ENCODE data around the gene SYNE2. TPM values are rescaled to one million over a fixed set of nuclear protein-coding genes. Genes with fewer than 3 reads are reported as not detected.

The SYNE2 gene
- total RNA-seq, 1 experiment from 2014 or later: 9.7 TPM

DNA sequence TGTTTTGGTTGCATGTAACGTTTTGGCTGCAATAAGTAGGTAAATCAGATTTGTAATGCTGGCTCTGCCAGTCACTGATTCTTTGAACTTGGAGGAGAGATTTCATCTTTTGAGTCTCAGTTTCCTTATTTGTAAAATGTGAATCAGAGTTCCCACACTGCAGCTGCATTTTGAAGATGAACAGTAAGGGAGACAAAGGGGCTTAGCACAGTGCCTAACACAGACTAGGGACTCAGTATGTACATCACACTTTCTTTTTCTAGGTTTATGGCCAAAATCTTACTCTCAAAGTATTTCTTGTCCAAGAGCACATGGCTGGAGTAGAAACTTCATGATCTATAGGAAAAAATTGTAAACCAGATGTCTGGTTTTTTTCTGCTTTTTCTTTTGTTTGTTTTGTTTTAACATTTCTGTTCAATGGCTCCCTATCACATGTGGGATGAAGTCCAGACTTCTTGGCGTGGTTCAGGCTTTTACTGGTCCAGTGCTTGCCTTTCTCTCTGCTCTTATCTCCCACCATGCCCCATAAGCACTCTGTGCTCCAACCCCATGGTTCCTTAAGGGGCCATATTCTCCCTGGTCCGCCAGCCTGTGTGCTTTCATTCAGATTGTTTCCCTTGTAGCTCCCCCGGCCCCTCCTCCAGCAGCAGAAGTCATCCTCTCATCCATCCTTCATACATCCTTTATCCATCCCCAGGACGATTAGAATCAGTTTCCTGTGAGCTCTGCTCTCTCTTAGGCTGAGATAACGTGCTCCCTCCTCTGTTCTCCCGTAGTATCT lies 58.0 kb downstream of the SYNE2 start:
- DNase-seq (ENCODE audit: low spot score): no peak

DNA sequence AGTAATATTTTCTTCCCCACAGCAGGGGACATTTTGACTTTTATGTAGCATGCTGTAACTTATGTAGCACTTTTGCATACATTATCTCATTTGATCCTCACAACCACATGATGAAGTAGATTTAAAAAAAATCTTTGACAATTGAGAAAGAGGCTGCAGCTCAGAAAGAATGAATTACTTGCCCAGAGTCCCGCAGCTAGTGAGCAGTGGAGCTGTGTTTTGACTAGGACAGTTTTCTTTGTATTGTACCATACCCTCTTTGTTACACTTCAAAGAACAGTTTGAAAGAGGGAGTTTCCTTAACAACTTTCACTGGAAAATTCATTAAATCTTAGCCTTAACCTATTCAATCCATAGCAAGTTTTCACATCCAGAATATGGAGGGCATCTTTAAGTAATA lies 58.6 kb downstream of the SYNE2 start:
- no peak for DNase-seq (ENCODE audit: low spot score)

DNA sequence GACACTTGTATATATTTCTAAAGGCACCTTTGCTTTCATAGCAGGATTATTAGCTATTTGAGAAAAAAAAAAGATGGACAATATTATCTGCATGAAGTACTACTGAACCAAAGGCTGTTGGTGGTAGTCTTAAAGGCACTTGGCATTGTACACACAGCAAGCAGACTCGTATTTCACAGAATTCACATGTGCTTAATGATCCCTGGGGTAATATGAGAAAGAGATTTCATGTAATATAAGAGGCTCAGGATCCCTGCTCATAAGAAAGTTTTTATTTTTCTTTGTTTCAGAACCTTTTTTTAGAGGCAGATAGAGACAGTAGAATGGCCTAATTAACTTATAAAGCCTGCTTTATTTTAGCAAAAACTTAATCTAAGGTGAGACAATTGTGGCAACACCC lies 59.5 kb downstream of the SYNE2 start:
- no peak for DNase-seq (ENCODE audit: low spot score)

GRCh38 chr14:63918411-63918810 lies 65.6 kb downstream of the SYNE2 start:
- no peak for DNase-seq (ENCODE audit: low spot score)

- peak; percentile 4 for DNase-seq (ENCODE audit: low spot score)
Observed at GRCh38 chr14:63922696-63923421, 70.1 kb downstream of the SYNE2 start.

DNA sequence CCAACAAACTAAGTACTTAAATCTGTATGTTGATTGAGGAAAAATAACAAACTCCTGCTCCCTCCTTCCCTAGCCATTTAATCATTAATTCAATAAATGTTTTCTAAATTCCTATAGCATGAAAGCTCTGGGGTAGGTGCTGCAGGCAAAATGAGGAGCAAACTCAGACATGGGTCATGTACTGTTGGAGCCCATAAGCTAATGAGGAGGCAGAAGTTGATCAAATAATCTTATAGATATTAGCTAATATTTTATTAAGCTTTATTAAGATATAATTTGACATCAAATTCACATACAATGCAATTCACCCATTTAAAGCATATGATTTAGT lies 70.6 kb downstream of the SYNE2 start:
- DNase-seq (ENCODE audit: low spot score): no peak

DNA sequence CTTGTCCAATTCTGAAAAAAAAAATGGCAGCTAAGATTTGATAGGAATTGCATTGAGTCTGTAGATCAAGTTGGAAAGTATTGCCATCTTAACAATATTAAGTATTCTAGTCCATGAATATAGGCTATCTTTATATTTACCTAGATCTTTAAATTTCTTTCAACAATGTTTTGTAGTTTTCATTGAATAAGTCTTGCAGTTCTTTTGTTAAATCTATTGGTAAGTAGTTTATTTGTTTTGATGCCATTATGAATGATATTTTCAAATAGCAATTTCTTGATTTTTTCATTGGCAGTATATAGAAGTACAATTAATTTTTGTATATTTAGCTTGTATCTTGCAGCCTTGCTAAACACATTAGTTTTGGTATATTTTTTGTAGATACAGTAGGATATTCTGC lies 71.6 kb downstream of the SYNE2 start:
- DNase-seq (ENCODE audit: low spot score): no peak

- no peak for DNase-seq (ENCODE audit: low spot score)
Observed at GRCh38 chr14:63926641-63927040, 73.8 kb downstream of the SYNE2 start.

DNA sequence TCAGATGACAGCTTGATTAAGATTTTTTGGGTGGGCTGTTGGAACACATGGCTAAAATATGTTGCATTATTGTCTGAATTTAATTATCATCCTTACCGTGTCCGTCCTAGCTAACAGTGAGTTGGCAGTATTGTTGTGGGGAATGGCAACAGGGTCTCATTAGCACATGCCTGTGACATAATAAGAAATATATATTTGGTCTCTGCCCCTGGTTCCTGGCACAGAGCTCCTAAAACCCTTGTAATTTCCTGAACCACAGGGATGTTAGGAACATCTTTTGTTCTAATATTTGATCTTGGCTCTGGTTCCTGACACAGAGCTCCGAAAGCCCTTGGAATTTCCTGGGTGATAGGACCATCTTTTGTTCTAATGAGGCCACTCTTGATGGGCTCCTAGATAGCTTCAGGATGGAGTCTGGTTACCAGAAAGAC lies 76.0 kb downstream of the SYNE2 start:
- DNase-seq (ENCODE audit: low spot score): no peak

- DNase-seq (ENCODE audit: low spot score): no peak
Observed at GRCh38 chr14:63933110-63933509, 80.3 kb downstream of the SYNE2 start.

DNA sequence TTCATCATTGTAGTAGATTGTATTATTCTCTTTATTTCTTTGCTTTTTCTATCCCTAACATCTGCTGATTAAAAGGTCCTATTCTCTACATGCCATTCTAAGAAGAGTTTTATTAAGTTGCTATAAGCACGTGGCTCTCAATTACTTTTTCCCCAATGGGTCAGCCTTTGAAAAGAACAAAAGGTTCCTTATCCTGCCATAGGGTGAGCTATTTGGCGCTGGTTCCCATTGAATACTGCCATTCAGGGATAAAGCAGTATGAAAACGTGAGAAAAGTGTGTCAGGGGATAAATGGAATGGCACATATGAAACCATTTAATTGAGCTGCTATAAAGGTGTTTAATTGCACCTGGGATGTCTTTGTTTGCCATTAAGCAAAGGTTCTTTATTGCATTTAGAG lies 80.9 kb downstream of the SYNE2 start:
- DNase-seq (ENCODE audit: low spot score): no peak

DNA sequence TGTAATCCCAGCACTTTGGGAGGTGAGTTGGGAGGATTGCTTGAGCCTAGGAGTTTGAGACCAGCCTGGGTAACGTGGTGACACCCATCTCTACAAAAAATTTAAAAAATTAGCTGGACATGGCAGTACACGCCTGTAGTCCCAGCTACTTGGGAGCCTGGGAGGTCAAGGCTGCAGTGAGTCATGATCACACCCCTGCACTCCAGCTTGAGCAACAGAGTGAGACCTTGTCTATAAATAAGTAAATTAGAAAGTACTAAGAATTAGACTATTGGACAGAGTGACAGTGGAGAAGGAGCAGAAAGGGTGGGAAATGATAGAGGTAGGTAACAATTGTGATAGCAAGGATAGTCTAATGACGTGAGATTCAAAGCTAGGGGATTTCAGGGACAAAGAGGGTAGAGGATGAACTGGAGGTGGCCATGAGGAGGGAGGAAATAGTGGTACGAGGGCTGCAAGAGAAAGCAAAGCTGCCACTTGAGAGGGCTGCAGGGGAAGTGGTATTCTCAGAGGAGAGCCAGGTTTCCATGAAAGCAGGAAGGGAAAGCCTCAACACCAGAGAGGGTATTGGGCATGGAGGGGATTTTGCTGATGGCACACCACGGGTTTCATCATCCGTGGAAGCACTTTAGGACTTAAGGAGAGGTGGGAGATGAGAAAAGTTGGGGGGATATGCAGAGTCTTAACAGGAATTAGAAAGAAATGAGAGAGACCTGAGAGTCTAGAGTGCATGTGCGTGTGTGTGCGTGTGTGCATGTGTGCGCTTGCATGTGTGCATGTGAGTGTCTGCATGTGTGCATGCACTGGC lies 85.6 kb downstream of the SYNE2 start:
- DNase-seq (ENCODE audit: low spot score): no peak

DNA sequence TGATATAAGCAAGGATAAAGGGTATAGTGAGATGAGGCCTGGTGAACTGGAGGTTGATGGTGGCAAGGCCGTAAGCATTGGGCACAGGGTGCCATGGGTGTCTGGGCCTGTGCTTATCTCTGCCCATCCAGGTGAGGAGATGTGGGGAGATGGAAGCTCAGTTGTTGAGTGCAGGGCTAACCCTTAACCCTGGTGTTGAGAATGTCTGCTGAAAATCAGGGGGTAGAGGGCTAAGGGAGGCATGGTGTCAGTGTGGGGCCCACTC lies 86.1 kb downstream of the SYNE2 start:
- DNase-seq (ENCODE audit: low spot score): no peak

DNA sequence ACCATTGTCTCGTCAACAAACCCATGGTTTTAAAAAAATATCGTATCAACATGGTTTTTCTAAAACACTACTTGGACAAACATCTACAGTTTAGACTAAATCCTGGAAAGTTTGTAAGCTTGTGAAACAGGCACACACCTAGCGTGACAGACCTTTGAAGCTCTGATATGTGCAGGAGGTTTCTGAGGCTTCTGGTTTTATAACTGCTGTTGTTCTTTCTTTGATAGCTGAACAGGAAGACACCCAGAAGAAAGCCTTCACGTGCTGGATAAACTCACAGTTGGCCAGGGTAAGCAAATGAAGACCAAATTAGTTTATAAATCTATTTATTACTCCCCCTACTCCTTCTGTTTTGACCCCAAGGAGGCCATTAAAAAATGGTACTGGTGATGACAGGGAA lies 87.6 kb downstream of the SYNE2 start:
- no peak for DNase-seq (ENCODE audit: low spot score)

- DNase-seq (ENCODE audit: low spot score): no peak
Observed at GRCh38 chr14:63941023-63941422, 88.2 kb downstream of the SYNE2 start.

DNA sequence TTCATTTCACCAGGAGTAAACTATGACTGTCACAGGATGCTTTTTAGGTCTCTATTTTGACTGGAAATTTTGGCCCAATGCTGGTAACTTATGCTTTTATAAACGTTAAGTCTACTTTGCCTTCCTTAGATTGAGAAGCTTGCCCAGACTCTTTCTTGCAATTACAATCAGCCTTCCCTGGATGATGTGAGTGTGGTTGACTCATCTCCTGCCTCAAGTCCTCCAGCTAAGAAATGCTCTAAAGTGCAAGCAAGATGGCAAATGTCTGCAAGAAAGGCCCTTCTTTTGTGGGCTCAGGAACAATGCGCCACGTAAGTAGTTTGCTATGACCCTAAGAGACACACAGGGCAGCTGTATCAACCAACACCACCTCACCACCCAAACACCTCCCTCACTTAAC lies 96.9 kb downstream of the SYNE2 start:
- DNase-seq (ENCODE audit: low spot score): no peak

GRCh38 chr14:63951021-63951420 lies 98.2 kb downstream of the SYNE2 start:
- no peak for DNase-seq (ENCODE audit: low spot score)

- no peak for DNase-seq (ENCODE audit: low spot score)
Observed at GRCh38 chr14:63951429-63951828, 98.6 kb downstream of the SYNE2 start.

- DNase-seq (ENCODE audit: low spot score): no peak
Observed at GRCh38 chr14:63952053-63952932, 99.5 kb downstream of the SYNE2 start.

DNA sequence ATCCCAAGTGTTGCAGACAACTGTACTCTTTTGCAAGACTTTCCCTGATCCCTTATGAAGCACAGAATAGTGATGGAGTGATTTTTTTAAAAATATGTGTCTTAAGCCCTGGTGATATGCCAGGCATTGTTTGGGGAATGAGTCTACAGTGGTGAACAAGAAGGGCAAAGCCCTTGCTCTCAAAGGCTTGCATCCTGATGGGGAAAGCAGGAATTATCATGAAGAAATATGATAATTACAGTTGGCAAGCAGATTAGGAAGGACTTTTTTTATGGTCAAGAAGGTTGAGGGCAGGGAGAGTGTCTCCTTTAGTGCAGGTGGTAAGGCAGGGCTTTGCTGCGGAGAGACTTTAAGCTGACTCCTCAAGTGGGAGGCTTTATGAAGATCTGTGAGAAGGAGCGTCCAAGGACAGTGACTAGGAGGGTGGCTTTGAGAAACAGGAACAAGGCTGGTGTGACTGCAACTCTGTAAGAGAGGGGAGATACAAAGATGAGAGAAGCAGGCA lies 100.2 kb downstream of the SYNE2 start:
- DNase-seq (ENCODE audit: low spot score): no peak

DNA sequence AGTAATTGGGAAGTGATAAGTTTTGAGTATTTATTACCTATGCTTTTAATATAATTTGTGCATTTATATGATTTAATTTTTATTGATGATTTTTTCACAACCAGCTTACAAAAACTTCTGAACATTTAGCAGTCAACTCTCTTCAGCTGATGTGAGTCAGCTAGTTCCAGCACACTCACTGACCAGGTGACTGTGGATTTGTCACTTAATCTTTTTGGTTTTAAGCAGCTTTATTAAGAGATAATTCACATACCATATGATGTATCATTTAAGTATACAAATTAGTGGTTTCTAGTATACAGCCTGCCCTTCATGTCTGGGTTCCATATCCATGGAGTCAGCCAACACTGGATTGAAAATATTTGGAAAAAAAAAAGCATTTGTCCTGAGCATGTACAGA lies 103.5 kb downstream of the SYNE2 start:
- no peak for DNase-seq (ENCODE audit: low spot score)
